Karpas-422 (cell line): ENCODE data around the gene DDX27. TPM values are rescaled to one million over a fixed set of nuclear protein-coding genes. Genes with fewer than 3 reads are reported as not detected.

Source experiments
- DNase-seq: peaks from one replicate; pipeline ENCODE4 v3.0.0-alpha.2; 2015
- H2AFZ ChIP-seq: fragments of 200-600 bp; sonication (generic); 2 replicates; pipeline ENCODE4 v1.6.1; 2014; ENCODE audit warnings: antibody characterized with exemption, low read length, mixed read lengths
- H3K27ac ChIP-seq: fragments of 200-600 bp; sonication (generic); 2 replicates; pipeline ENCODE4 v1.5.1; 2014; ENCODE audit warnings: mild to moderate bottlenecking, low read length, moderate library complexity
- H3K27me3 ChIP-seq: fragments of 200-600 bp; sonication (generic); 2 replicates; pipeline ENCODE4 v1.6.1; 2014; ENCODE audit warnings: low read length, mixed read lengths
- H3K36me3 ChIP-seq: fragments of 200-600 bp; sonication (generic); 2 replicates; pipeline ENCODE4 v1.6.1; 2014; ENCODE audit warnings: low read length, mixed read lengths; ENCODE audit not compliant: insufficient read depth
- H3K4me1 ChIP-seq: fragments of 200-600 bp; sonication (generic); 2 replicates; pipeline ENCODE4 v1.6.1; 2014; ENCODE audit warnings: mild to moderate bottlenecking, low read length, mixed read lengths
- H3K4me2 ChIP-seq: fragments of 200-600 bp; sonication (generic); 2 replicates; pipeline ENCODE4 v1.6.1; 2014; ENCODE audit warnings: low read length, low read depth, mild to moderate bottlenecking; ENCODE audit not compliant: poor library complexity, severe bottlenecking
- H3K4me3 ChIP-seq: fragments of 200-600 bp; sonication (generic); 2 replicates; pipeline ENCODE4 v1.5.1; 2014; ENCODE audit warnings: mild to moderate bottlenecking, antibody characterized with exemption, low read length, mixed read lengths
- H3K79me2 ChIP-seq: fragments of 200-600 bp; sonication (generic); 2 replicates; pipeline ENCODE4 v1.6.1; 2014; ENCODE audit warnings: mild to moderate bottlenecking, low read length, mixed read lengths
- H3K9ac ChIP-seq: fragments of 200-600 bp; sonication (generic); 2 replicates; pipeline ENCODE4 v1.6.0; 2014; ENCODE audit warnings: low read length
- H3K9me2 ChIP-seq: fragments of 200-600 bp; sonication (generic), shearing (Covaris generic); replicated peaks from 2 replicates; pipeline ENCODE4 v1.6.0; 2014; ENCODE audit warnings: mild to moderate bottlenecking, low read length, moderate library complexity; ENCODE audit not compliant: insufficient read depth
- H3K9me3 ChIP-seq: fragments of 300-700, 200-600 bp; sonication (generic); 2 replicates; pipeline ENCODE4 v1.6.1; 2014; ENCODE audit warnings: low read length, mixed read lengths
- H4K20me1 ChIP-seq: fragments of 200-600 bp; sonication (generic); 2 replicates; pipeline ENCODE4 v1.6.1; 2014; ENCODE audit warnings: mild to moderate bottlenecking, antibody characterized with exemption, low read length, low read depth; ENCODE audit not compliant: insufficient read depth
- total RNA-seq: library from RNA; depleted of rRNA; stranded (reverse); fragments of >200 nt; shearing (Covaris generic); gene quantifications from 2 replicates; pipeline ENCODE4 v1.2.3, GENCODE V29; 2014; ENCODE audit warnings: low replicate concordance

Gene DDX27
- total RNA-seq, 1 experiment from 2014 or later, result 34.5 TPM

GRCh38 chr20:49283703-49284625 lies 64.7 kb downstream of the DDX27 start:
- Histone ChIP-seq H3K9ac (no peak overlapping the region), H2AFZ (no peak overlapping the region)

GRCh38 chr20:49284818-49285217 lies 65.6 kb downstream of the DDX27 start:
- no peak overlapping the region for H3K4me3 ChIP-seq
- H3K4me2 ChIP-seq, result no peak overlapping the region
- no peaks in the 10 kb centered on the region for H3K9me2 ChIP-seq
- H3K36me3 ChIP-seq, result peaks cover 96% of the 10 kb centered on the region
- no peaks in the 10 kb centered on the region for H3K27me3 ChIP-seq
- peaks cover 30% of the 10 kb centered on the region for H3K9me3 ChIP-seq
- peaks cover 48% of the 10 kb centered on the region for H3K79me2 ChIP-seq
- peaks cover 73% of the 10 kb centered on the region for H3K4me1 ChIP-seq
- H3K9ac ChIP-seq, result no peak overlapping the region
- H2AFZ ChIP-seq, result no peak overlapping the region
- H3K27ac ChIP-seq, result no peak overlapping the region
- H4K20me1 ChIP-seq, result peaks cover 62% of the 10 kb centered on the region
- no peak for DNase-seq

More at GRCh38 chr20:49283703-49284625, 64.7 kb downstream of the DDX27 start:
- Histone ChIP-seq H3K4me1 (peaks cover 73% of the 10 kb centered on the region), H3K4me3 (no peak overlapping the region), H3K79me2 (peaks cover 56% of the 10 kb centered on the region), H4K20me1 (peaks cover 56% of the 10 kb centered on the region), H3K4me2 (no peak overlapping the region), H3K36me3 (peaks cover 99% of the 10 kb centered on the region), H3K9me3 (peaks cover 34% of the 10 kb centered on the region), H3K27me3 (no peaks in the 10 kb centered on the region), H3K9me2 (no peaks in the 10 kb centered on the region), H3K27ac (no peak overlapping the region)
- no peak for DNase-seq

- Histone ChIP-seq H3K4me3 (no peak overlapping the region), H3K27me3 (no peaks in the 10 kb centered on the region), H3K9me2 (no peaks in the 10 kb centered on the region), H3K4me2 (no peak overlapping the region), H3K9ac (no peak overlapping the region), H2AFZ (no peak overlapping the region), H3K36me3 (peaks cover 92% of the 10 kb centered on the region), H3K27ac (no peak overlapping the region), H4K20me1 (peaks cover 62% of the 10 kb centered on the region), H3K79me2 (peaks cover 43% of the 10 kb centered on the region), H3K9me3 (peaks cover 26% of the 10 kb centered on the region), H3K4me1 (peaks cover 73% of the 10 kb centered on the region)
- no peak for DNase-seq
These were observed 66.0 kb downstream of the DDX27 start for GRCh38 chr20:49285233-49285668.

- H2AFZ ChIP-seq, result no peak overlapping the region
- no peak overlapping the region for H3K4me2 ChIP-seq
- H3K27me3 ChIP-seq, result no peaks in the 10 kb centered on the region
- H3K9me3 ChIP-seq, result peaks cover 19% of the 10 kb centered on the region
- no peaks in the 10 kb centered on the region for H3K9me2 ChIP-seq
- no peak overlapping the region for H3K4me3 ChIP-seq
- no peak overlapping the region for H3K27ac ChIP-seq
- H3K9ac ChIP-seq, result no peak overlapping the region
- peaks cover 59% of the 10 kb centered on the region for H4K20me1 ChIP-seq
- H3K79me2 ChIP-seq, result peaks cover 36% of the 10 kb centered on the region
- H3K36me3 ChIP-seq, result peaks cover 92% of the 10 kb centered on the region
- no peak for DNase-seq
- H3K4me1 ChIP-seq, result peaks cover 75% of the 10 kb centered on the region
These were observed 66.7 kb downstream of the DDX27 start for GRCh38 chr20:49285813-49286494.

GRCh38 chr20:49286689-49287551 lies 67.7 kb downstream of the DDX27 start:
- Histone ChIP-seq H2AFZ (no peak overlapping the region), H3K9me2 (no peaks in the 10 kb centered on the region), H3K79me2 (peaks cover 27% of the 10 kb centered on the region), H3K9me3 (peaks cover 14% of the 10 kb centered on the region), H3K36me3 (peaks cover 82% of the 10 kb centered on the region), H3K27me3 (no peaks in the 10 kb centered on the region), H3K4me3 (no peak overlapping the region; the same call in 1 of the 2 replicates), H3K9ac (no peak overlapping the region), H3K4me2 (no peak overlapping the region), H3K27ac (no peak overlapping the region), H4K20me1 (peaks cover 59% of the 10 kb centered on the region), H3K4me1 (peaks cover 74% of the 10 kb centered on the region)
- DNase-seq, result no peak

- Histone ChIP-seq H3K4me2 (no peak overlapping the region), H3K79me2 (peaks cover 20% of the 10 kb centered on the region; the same call in 1 of the 2 replicates), H2AFZ (no peak overlapping the region), H3K36me3 (peaks cover 74% of the 10 kb centered on the region), H3K9me3 (peaks cover 14% of the 10 kb centered on the region), H3K4me3 (no peak overlapping the region), H3K9ac (no peak overlapping the region), H3K9me2 (no peaks in the 10 kb centered on the region), H3K27ac (peak overlapping the region; percentile 40), H3K4me1 (peaks cover 74% of the 10 kb centered on the region), H3K27me3 (no peaks in the 10 kb centered on the region), H4K20me1 (peaks cover 54% of the 10 kb centered on the region)
- no peak for DNase-seq
These were observed 68.5 kb downstream of the DDX27 start for GRCh38 chr20:49287555-49288249.

- peaks cover 54% of the 10 kb centered on the region for H4K20me1 ChIP-seq
These were observed 69.1 kb downstream of the DDX27 start for GRCh38 chr20:49288250-49288751.

More at GRCh38 chr20:49288250-49288751, 69.1 kb downstream of the DDX27 start:
- H3K9ac ChIP-seq, result no peak overlapping the region
- no peaks in the 10 kb centered on the region for H3K9me2 ChIP-seq
- H3K4me1 ChIP-seq, result peaks cover 69% of the 10 kb centered on the region
- H3K4me2 ChIP-seq, result peak overlapping the region; percentile 31
- H3K27me3 ChIP-seq, result no peaks in the 10 kb centered on the region
- H2AFZ ChIP-seq, result no peak overlapping the region
- peaks cover 68% of the 10 kb centered on the region for H3K36me3 ChIP-seq
- H3K4me3 ChIP-seq, result no peak overlapping the region
- DNase-seq, result no peak
- H3K27ac ChIP-seq, result peak overlapping the region; percentile 40; the same call in 1 of the 2 replicates
- peaks cover 14% of the 10 kb centered on the region; the same call in 1 of the 2 replicates for H3K79me2 ChIP-seq
- peaks cover 14% of the 10 kb centered on the region for H3K9me3 ChIP-seq
